ENCODE measurements around the gene STXBP1. TPM values are rescaled to one million over a fixed set of nuclear protein-coding genes. Genes with fewer than 3 reads are reported as not detected.

STXBP1 gene
- total and polyA plus RNA-seq, 2 of the 8 experiments (the other 6 are each of a cell fraction or from before 2014, with no cell fraction given), result 11.5 to 60.9 TPM

DNA sequence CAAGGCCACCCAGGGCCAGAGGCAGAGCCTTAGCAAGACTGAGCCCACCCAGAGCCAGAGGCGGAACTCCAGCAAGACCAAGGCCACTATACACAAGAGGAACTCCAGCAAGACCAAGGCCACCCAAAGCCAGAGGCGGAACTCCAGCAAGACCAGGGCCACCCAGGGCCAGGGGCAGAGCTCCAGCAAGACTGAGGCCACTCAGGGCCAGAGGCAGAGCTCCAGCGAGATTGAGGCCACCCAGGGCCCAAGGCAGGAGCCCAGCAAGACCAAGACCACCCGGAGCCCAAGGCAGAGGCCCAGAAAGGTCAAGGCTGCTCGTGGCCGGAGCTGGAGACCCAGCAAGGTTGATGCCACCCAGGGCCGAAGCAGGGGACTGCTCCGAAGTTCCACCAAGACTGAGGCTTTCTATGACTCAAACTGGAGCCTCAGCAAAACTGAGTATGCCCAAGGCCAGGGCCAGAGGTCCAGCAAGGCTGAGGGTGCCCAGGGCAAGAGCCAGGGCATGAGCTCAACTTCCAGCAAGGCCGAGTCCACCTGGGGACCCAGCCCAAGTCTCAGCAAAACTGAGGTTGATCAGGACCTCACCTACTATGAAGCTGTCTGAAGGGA lies 118.8 kb downstream of the STXBP1 start (continued):
- TF ChIP-seq CHD7 (IDR thresholded peaks at IDR 0.05; ENCODE audit: insufficient replicate concordance, low read length) (no peak), CREB1 (IDR thresholded peaks at IDR 0.05) (no peak), SP2 (IDR thresholded peaks at IDR 0.05; ENCODE audit: low read length) (no peak), GABPA (IDR thresholded peaks at IDR 0.05; ENCODE audit: borderline replicate concordance, insufficient read depth, low read length) (no peak), TAF7 (optimal IDR thresholded peaks at IDR 0.05; ENCODE audit: borderline replicate concordance, low read depth, low read length) (no peak), KDM4A (IDR thresholded peaks at IDR 0.05; ENCODE audit: low read depth, low read length, severe bottlenecking) (no peak), CBX5 (IDR thresholded peaks at IDR 0.05; ENCODE audit: low read depth, low read length) (no peak), RAD21 (IDR thresholded peaks at IDR 0.05 in 1 of 2, conservative IDR thresholded peaks at IDR 0.05 in 1 of 2; ENCODE audit: low read depth in 2 of 2, low read length in 2 of 2) (no peak), CEBPB (IDR thresholded peaks at IDR 0.05; ENCODE audit: low read depth, low read length) (no peak)
- TF ChIP-seq, protein P1, sequence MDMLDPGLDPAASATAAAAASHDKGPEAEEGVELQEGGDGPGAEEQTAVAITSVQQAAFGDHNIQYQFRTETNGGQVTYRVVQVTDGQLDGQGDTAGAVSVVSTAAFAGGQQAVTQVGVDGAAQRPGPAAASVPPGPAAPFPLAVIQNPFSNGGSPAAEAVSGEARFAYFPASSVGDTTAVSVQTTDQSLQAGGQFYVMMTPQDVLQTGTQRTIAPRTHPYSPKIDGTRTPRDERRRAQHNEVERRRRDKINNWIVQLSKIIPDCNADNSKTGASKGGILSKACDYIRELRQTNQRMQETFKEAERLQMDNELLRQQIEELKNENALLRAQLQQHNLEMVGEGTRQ (IDR thresholded peaks at IDR 0.05; ENCODE audit: low read length), result no peak
